Measurements from ENCODE around the gene SLC7A6. TPM values are rescaled to one million over a fixed set of nuclear protein-coding genes. Genes with fewer than 3 reads are reported as not detected.

Gene SLC7A6
- total and polyA plus RNA-seq, 2 of the 13 experiments (the other 11 are each of a cell fraction or from before 2014, with no cell fraction given), result 35.8 to 70.8 TPM

DNA sequence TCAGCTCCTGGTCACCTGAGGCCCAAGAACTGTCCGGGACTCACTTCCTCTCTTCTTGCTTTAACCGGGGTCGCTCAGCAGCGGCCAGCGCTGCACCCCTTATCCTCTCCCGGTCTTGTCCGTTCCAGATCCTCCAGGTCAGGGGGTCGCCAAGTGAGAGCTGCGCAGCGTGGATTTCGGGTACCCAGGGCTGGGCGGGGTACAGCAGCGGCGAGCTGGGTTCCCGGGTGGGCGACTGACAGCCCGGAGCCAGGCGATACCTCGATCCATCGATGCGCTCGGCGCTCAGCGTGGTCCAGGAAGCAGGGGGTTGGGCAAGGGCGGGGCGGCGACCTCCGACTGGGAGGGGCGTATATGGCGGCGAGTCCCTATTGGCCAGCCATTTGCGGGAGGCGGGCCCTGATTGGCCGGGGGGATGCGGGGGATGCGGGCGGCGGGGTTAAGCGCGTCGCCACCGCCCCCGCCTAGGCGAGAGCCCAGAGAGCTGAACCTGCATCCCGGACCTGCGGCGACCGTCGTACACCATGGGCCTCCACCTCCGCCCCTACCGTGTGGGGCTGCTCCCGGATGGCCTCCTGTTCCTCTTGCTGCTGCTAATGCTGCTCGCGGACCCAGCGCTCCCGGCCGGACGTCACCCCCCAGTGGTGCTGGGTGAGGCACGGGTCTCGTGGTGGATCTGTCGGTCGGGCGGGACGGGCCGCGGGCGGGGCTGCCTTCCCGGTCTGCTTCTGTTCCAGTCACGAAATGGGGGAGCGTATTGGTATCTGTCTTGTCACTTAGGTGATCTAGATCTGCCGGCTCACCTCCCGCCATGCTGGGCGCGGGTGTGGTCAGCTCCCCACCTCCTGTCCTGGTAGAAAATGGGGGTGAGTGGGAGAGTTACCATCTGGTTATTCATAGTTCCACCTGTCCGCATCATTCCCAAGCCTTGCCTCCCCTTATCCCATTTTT is 19.1 kb upstream of the SLC7A6 start, which contains the start of gene PLA2G15 (continued):
- 0 out of 2 replicates have a peak, but pooled peaks have one; percentile 13 for TF ChIP-seq SRY (CRISPR knock-in tag; IDR thresholded peaks at IDR 0.05)
- TF ChIP-seq ZNF431 (CRISPR knock-in tag; IDR thresholded peaks at IDR 0.05; ENCODE audit: borderline replicate concordance, low read depth), result no peak
- TF ChIP-seq MXI1 (IDR thresholded peaks at IDR 0.05; ENCODE audit: borderline replicate concordance, low read depth, low read length), result peak; percentile 84; the same call in 2 of the 3 replicates
- TF ChIP-seq U2AF1 (optimal IDR thresholded peaks at IDR 0.05; ENCODE audit: low read depth, low read length), result peak; percentile 73
- no peak for TF ChIP-seq AGO2 (optimal IDR thresholded peaks at IDR 0.05; ENCODE audit: low read depth, low read length)
- peak; percentile 81 for TF ChIP-seq ZNF138 (CRISPR knock-in tag; IDR thresholded peaks at IDR 0.05; ENCODE audit: low read depth)
- no peak for TF ChIP-seq FOSL1 (CRISPR knock-in tag; IDR thresholded peaks at IDR 0.05; ENCODE audit: borderline replicate concordance)
- peak; percentile 95 for TF ChIP-seq ELF1 (CRISPR knock-in tag; IDR thresholded peaks at IDR 0.05)
- TF ChIP-seq GATA4 (IDR thresholded peaks at IDR 0.05; ENCODE audit: borderline replicate concordance, low read depth), result no peak
- TF ChIP-seq FOXO1 (CRISPR knock-in tag; IDR thresholded peaks at IDR 0.05), result 0 out of 2 replicates have a peak, but pooled peaks have one; percentile 31
- peak; percentile 39; the same call in 1 of the 2 replicates for TF ChIP-seq FOXA3 (CRISPR knock-in tag; IDR thresholded peaks at IDR 0.05)
- TF ChIP-seq, protein P1, sequence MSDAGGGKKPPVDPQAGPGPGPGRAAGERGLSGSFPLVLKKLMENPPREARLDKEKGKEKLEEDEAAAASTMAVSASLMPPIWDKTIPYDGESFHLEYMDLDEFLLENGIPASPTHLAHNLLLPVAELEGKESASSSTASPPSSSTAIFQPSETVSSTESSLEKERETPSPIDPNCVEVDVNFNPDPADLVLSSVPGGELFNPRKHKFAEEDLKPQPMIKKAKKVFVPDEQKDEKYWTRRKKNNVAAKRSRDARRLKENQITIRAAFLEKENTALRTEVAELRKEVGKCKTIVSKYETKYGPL (CRISPR knock-in tag; IDR thresholded peaks at IDR 0.05), result no peak
- TF ChIP-seq, protein P2, sequence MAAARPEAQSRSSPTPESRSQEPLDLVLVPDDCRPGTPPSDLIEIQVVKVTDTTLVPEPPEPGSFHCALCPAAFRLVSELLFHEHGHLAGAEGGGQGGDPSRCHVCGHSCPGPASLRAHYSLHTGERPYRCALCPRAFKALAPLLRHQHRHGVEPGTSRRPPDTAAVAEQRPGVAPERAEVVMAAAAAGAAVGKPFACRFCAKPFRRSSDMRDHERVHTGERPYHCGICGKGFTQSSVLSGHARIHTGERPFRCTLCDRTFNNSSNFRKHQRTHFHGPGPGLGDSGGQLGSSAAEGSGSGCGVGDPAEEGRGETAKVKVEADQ (CRISPR knock-in tag; IDR thresholded peaks at IDR 0.05; ENCODE audit: borderline replicate concordance), result peak; percentile 84
- TF ChIP-seq ZFP37 (CRISPR knock-in tag; IDR thresholded peaks at IDR 0.05; ENCODE audit: borderline replicate concordance), result peak; percentile 69; the same call in 1 of the 2 replicates
- TF ChIP-seq NFKBIZ (CRISPR knock-in tag; IDR thresholded peaks at IDR 0.05), result peak; percentile 32; the same call in 1 of the 2 replicates
- TF ChIP-seq ZNF616 (CRISPR knock-in tag; IDR thresholded peaks at IDR 0.05; ENCODE audit: low read depth), result peak; percentile 66; the same call in 1 of the 2 replicates
- peak; percentile 91 for TF ChIP-seq RFXAP (CRISPR knock-in tag; IDR thresholded peaks at IDR 0.05; ENCODE audit: borderline replicate concordance)
- 0 out of 2 replicates have a peak, but pooled peaks have one; percentile 61 for TF ChIP-seq ZNF710 (CRISPR knock-in tag; IDR thresholded peaks at IDR 0.05; ENCODE audit: borderline replicate concordance)
- TF ChIP-seq, protein P3, sequence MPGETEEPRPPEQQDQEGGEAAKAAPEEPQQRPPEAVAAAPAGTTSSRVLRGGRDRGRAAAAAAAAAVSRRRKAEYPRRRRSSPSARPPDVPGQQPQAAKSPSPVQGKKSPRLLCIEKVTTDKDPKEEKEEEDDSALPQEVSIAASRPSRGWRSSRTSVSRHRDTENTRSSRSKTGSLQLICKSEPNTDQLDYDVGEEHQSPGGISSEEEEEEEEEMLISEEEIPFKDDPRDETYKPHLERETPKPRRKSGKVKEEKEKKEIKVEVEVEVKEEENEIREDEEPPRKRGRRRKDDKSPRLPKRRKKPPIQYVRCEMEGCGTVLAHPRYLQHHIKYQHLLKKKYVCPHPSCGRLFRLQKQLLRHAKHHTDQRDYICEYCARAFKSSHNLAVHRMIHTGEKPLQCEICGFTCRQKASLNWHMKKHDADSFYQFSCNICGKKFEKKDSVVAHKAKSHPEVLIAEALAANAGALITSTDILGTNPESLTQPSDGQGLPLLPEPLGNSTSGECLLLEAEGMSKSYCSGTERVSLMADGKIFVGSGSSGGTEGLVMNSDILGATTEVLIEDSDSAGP (CRISPR knock-in tag; IDR thresholded peaks at IDR 0.05; ENCODE audit: borderline replicate concordance), result peak; percentile 40; the same call in 1 of the 2 replicates
- TF ChIP-seq ZUFSP (CRISPR knock-in tag; IDR thresholded peaks at IDR 0.05; ENCODE audit: borderline replicate concordance), result no peak
